ENCODE data around the gene CEP55. TPM values are rescaled to one million over a fixed set of nuclear protein-coding genes. Genes with fewer than 3 reads are reported as not detected.

Gene CEP55
- total and polyA plus RNA-seq, 4 donors = under 0.01 to 4.1 (median 0.46) TPM

GRCh38 chr10:93512565-93512964 lies 16.2 kb downstream of the CEP55 start:
- no peak overlapping the region for H3K27ac ChIP-seq (ENCODE audit: low read depth in 1 of 2, low read length in 2 of 2)
- H3K9me3 ChIP-seq (ENCODE audit: control insufficient read depth in 4 of 4, low read length in 3 of 4) = no peaks in the 10 kb centered on the region
- no peak overlapping the region for H3K4me3 ChIP-seq (ENCODE audit: low read depth in 1 of 3, low read length in 3 of 3)
- H3K4me1 ChIP-seq (ENCODE audit: control insufficient read depth in 4 of 4, insufficient read depth in 4 of 4, low read length in 3 of 4) = no peaks in the 10 kb centered on the region
- H3K9ac ChIP-seq (ENCODE audit: low read depth in 1 of 2, low read length in 2 of 2) = no peak overlapping the region
- no peaks in the 10 kb centered on the region for H3K36me3 ChIP-seq (ENCODE audit: control insufficient read depth in 4 of 4, insufficient read depth in 3 of 4, low read depth in 1 of 4, low read length in 3 of 4)
- TF ChIP-seq MAX (IDR thresholded peaks at IDR 0.05) (no peak), SP1 (IDR thresholded peaks at IDR 0.05) (no peak), EGR1 (IDR thresholded peaks at IDR 0.05; ENCODE audit: low read depth in 2 of 2) (no peak), RAD21 (IDR thresholded peaks at IDR 0.05) (no peak), CTCF (IDR thresholded peaks at IDR 0.05; ENCODE audit: low read depth, low read length, missing input control) (no peak), ZBTB33 (IDR thresholded peaks at IDR 0.05) (no peak), FOXA1 (IDR thresholded peaks at IDR 0.05) (no peak), HNF4A (conservative IDR thresholded peaks at IDR 0.05) (no peak), FOXA2 (IDR thresholded peaks at IDR 0.05) (no peak), NR2F2 (IDR thresholded peaks at IDR 0.05) (no peak), ATF3 (IDR thresholded peaks at IDR 0.05) (no peak), TAF1 (conservative IDR thresholded peaks at IDR 0.05) (no peak), REST (IDR thresholded peaks at IDR 0.05) (no peak), YY1 (IDR thresholded peaks at IDR 0.05) (no peak), GABPA (IDR thresholded peaks at IDR 0.05 in 1 of 2, conservative IDR thresholded peaks at IDR 0.05 in 1 of 2) (no peak), HNF4G (IDR thresholded peaks at IDR 0.05) (no peak), RXRA (IDR thresholded peaks at IDR 0.05) (no peak), JUND (IDR thresholded peaks at IDR 0.05) (no peak)
- 96% methylated on average over 1 of the region's 1 CpG for WGBS
- DNase-seq (ENCODE audit: low spot score) = no peak
- H3K27me3 ChIP-seq (ENCODE audit: control insufficient read depth in 4 of 4, insufficient read depth in 4 of 4, low read length in 3 of 4) = no peaks in the 10 kb centered on the region
